ENCODE measurements around the gene SLC39A11.

DNA sequence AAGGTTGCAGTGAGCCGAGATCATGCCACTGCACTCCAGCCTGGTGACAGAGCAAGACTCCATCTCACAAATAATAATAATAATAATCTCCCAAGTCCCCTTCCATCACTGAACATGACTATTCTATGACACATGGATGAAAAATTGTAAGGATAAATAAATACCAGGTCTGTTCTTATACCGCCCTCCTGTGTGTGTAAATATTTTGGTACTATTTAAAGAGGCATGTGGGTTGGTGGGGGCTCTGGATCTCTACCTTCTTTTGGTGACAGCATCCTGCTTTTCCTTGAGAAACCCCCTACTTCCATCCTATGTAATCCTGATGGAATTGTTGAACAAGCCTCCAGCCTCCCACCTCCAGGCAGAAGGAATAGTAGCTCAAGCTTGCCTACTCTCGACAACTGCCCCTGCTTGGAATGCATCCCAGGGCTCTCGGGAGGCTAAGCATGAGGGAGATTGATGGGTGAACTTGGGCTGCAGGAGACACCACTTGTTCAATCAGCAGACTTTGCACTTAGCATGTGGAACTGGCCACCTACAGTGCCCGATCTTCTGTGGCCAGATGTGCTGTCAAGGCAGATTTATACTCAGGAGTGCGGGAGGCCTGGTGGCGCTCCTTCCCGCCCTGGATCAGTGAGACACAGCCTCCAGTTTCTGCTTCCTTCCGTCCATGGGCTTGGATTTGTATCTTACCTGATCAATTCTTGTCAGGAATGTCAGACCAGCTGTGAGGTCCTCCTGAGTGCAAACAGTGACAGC, 287.4 kb downstream of the SLC39A11 start:
- TF ChIP-seq, protein P1, sequence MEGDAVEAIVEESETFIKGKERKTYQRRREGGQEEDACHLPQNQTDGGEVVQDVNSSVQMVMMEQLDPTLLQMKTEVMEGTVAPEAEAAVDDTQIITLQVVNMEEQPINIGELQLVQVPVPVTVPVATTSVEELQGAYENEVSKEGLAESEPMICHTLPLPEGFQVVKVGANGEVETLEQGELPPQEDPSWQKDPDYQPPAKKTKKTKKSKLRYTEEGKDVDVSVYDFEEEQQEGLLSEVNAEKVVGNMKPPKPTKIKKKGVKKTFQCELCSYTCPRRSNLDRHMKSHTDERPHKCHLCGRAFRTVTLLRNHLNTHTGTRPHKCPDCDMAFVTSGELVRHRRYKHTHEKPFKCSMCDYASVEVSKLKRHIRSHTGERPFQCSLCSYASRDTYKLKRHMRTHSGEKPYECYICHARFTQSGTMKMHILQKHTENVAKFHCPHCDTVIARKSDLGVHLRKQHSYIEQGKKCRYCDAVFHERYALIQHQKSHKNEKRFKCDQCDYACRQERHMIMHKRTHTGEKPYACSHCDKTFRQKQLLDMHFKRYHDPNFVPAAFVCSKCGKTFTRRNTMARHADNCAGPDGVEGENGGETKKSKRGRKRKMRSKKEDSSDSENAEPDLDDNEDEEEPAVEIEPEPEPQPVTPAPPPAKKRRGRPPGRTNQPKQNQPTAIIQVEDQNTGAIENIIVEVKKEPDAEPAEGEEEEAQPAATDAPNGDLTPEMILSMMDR (IDR thresholded peaks at IDR 0.05; ENCODE audit: poor library complexity, severe bottlenecking) = no peak
- TF ChIP-seq EP300 (conservative IDR thresholded peaks at IDR 0.05; ENCODE audit: poor library complexity, severe bottlenecking) (no peak), EZH2 (IDR thresholded peaks at IDR 0.05; ENCODE audit: borderline replicate concordance, insufficient read depth, low read length, poor library complexity, severe bottlenecking) (no peak), POLR2AphosphoS5 (IDR thresholded peaks at IDR 0.05) (no peak), MXI1 (conservative IDR thresholded peaks at IDR 0.05; ENCODE audit: poor library complexity, severe bottlenecking) (no peak), RAD21 (conservative IDR thresholded peaks at IDR 0.05) (no peak), TAF1 (IDR thresholded peaks at IDR 0.05; ENCODE audit: low read depth) (no peak), SMC3 (conservative IDR thresholded peaks at IDR 0.05; ENCODE audit: poor library complexity) (no peak)
- TF ChIP-seq, protein P2, sequence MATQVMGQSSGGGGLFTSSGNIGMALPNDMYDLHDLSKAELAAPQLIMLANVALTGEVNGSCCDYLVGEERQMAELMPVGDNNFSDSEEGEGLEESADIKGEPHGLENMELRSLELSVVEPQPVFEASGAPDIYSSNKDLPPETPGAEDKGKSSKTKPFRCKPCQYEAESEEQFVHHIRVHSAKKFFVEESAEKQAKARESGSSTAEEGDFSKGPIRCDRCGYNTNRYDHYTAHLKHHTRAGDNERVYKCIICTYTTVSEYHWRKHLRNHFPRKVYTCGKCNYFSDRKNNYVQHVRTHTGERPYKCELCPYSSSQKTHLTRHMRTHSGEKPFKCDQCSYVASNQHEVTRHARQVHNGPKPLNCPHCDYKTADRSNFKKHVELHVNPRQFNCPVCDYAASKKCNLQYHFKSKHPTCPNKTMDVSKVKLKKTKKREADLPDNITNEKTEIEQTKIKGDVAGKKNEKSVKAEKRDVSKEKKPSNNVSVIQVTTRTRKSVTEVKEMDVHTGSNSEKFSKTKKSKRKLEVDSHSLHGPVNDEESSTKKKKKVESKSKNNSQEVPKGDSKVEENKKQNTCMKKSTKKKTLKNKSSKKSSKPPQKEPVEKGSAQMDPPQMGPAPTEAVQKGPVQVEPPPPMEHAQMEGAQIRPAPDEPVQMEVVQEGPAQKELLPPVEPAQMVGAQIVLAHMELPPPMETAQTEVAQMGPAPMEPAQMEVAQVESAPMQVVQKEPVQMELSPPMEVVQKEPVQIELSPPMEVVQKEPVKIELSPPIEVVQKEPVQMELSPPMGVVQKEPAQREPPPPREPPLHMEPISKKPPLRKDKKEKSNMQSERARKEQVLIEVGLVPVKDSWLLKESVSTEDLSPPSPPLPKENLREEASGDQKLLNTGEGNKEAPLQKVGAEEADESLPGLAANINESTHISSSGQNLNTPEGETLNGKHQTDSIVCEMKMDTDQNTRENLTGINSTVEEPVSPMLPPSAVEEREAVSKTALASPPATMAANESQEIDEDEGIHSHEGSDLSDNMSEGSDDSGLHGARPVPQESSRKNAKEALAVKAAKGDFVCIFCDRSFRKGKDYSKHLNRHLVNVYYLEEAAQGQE (IDR thresholded peaks at IDR 0.05; ENCODE audit: borderline replicate concordance) = no peak
